ENCODE data around the gene WIPI1. TPM values are rescaled to one million over a fixed set of nuclear protein-coding genes. Genes with fewer than 3 reads are reported as not detected.

The WIPI1 gene
- total RNA-seq, 3 donors from 2014 or later (not counting 1 experiment from before 2014, with no cell fraction given): 29.0 to 41.4 (median 32.0) TPM

GRCh38 chr17:68385490-68386215, 71.6 kb downstream of the WIPI1 start:
- peaks cover 17% of the 10 kb centered on the region for H3K4me1 ChIP-seq (ENCODE audit: control insufficient read depth, insufficient read depth, low read length)
- H3K27ac Mint-ChIP-seq: peak overlapping the region in 1 of 2 donors; percentile 79
- intact Hi-C loops (cut with micrococcal nuclease): no loop called here
- H3K9me3 Mint-ChIP-seq: no peaks in the 10 kb centered on the region
- DNase-seq (no peak), ATAC-seq (no peak)
- H3K36me3 Mint-ChIP-seq: no peaks in the 10 kb centered on the region
- no peaks in the 10 kb centered on the region for H3K27me3 ChIP-seq (ENCODE audit: control insufficient read depth, insufficient read depth, low read length)
- H3K27me3 Mint-ChIP-seq (ENCODE audit: low read depth in 2 of 2): no peaks in the 10 kb centered on the region
- no peak for TF ChIP-seq CTCF (IDR thresholded peaks at IDR 0.05)
- no peak overlapping the region for H3K4me3 ChIP-seq (ENCODE audit: low read length)
- peaks cover 34 to 41% of the 10 kb centered on the region in 2 donors for H3K4me1 Mint-ChIP-seq
- H3K27ac ChIP-seq (ENCODE audit: low read length): no peak overlapping the region
- H3K4me3 Mint-ChIP-seq: no peak overlapping the region
- no peaks in the 10 kb centered on the region for H3K36me3 ChIP-seq (ENCODE audit: control insufficient read depth, insufficient read depth, low read length)
- H3K9me3 ChIP-seq (ENCODE audit: control insufficient read depth, insufficient read depth, low read length): no peaks in the 10 kb centered on the region
- 96% methylated on average over 7 of the region's 8 CpGs for WGBS (ENCODE audit: insufficient coverage)

- intact Hi-C loops (cut with micrococcal nuclease): no loop called here
Observed at GRCh38 chr17:68384941-68385340, 72.4 kb downstream of the WIPI1 start.

GRCh38 chr17:68384471-68384870, 72.8 kb downstream of the WIPI1 start:
- WGBS (ENCODE audit: insufficient coverage): 100% methylated on average over 1 of the region's 1 CpG
- intact Hi-C loops (cut with micrococcal nuclease): no loop called here
- ATAC-seq: no peak
- Histone ChIP-seq H3K4me3 (ENCODE audit: low read length) (no peak overlapping the region), H3K27me3 (ENCODE audit: control insufficient read depth, insufficient read depth, low read length) (no peaks in the 10 kb centered on the region), H3K36me3 (ENCODE audit: control insufficient read depth, insufficient read depth, low read length) (no peaks in the 10 kb centered on the region), H3K9me3 (ENCODE audit: control insufficient read depth, insufficient read depth, low read length) (no peaks in the 10 kb centered on the region), H3K27ac (ENCODE audit: low read length) (no peak overlapping the region), H3K4me1 (ENCODE audit: control insufficient read depth, insufficient read depth, low read length) (peaks cover 17% of the 10 kb centered on the region)
- Mint-ChIP-seq H3K9me3 (no peaks in the 10 kb centered on the region), H3K36me3 (no peaks in the 10 kb centered on the region), H3K4me3 (peak overlapping the region; percentile 75), H3K27ac (peak overlapping the region; percentile 79 to 80), H3K27me3 (ENCODE audit: low read depth in 2 of 2) (no peaks in the 10 kb centered on the region), H3K4me1 (peaks cover 27 to 34% of the 10 kb centered on the region in 2 donors)
- no peak for TF ChIP-seq CTCF (IDR thresholded peaks at IDR 0.05)
- DNase-seq: no peak

More at GRCh38 chr17:68384941-68385340, 72.4 kb downstream of the WIPI1 start:
- Mint-ChIP-seq H3K4me1 (peaks cover 32 to 39% of the 10 kb centered on the region in 2 donors), H3K36me3 (no peaks in the 10 kb centered on the region), H3K9me3 (no peaks in the 10 kb centered on the region), H3K27ac (peak overlapping the region; percentile 79 to 80), H3K4me3 (no peak overlapping the region), H3K27me3 (ENCODE audit: low read depth in 2 of 2) (no peaks in the 10 kb centered on the region)
- DNase-seq (no peak), ATAC-seq (no peak)
- H3K9me3 ChIP-seq (ENCODE audit: control insufficient read depth, insufficient read depth, low read length): no peaks in the 10 kb centered on the region
- no peak overlapping the region for H3K4me3 ChIP-seq (ENCODE audit: low read length)
- 87% methylated on average over 4 of the region's 4 CpGs for whole genome bisulfite sequencing (ENCODE audit: insufficient coverage)
- H3K27me3 ChIP-seq (ENCODE audit: control insufficient read depth, insufficient read depth, low read length): no peaks in the 10 kb centered on the region
- no peaks in the 10 kb centered on the region for H3K36me3 ChIP-seq (ENCODE audit: control insufficient read depth, insufficient read depth, low read length)
- no peak for TF ChIP-seq CTCF (IDR thresholded peaks at IDR 0.05)
- no peak overlapping the region for H3K27ac ChIP-seq (ENCODE audit: low read length)
- H3K4me1 ChIP-seq (ENCODE audit: control insufficient read depth, insufficient read depth, low read length): peaks cover 17% of the 10 kb centered on the region
